MCF 10A (cell line): ENCODE results near the gene RBBP5. TPM values are rescaled to one million over a fixed set of nuclear protein-coding genes. Genes with fewer than 3 reads are reported as not detected.

Source experiments
- BruUV-seq: library from RNA; stranded (reverse); fragments of 400-500 nt; replicated peaks from 2 replicates; lab custom pipeline; 2021; lab: Mats Ljungman, UMichigan
- CTCF ChIA-PET: fragments of 300-600 bp; sonication (Branson Sonifier 250); formaldehyde crosslinking; extraction: SDS; loops from one replicate; lab custom pipeline; 2021; ENCODE audit warnings: antibody characterized with exemption, inconsistent platforms; lab: Yijun Ruan, JAX
- POLR2A ChIA-PET: fragments of 300-600, 350-650 bp; sonication (Branson Sonifier 250); formaldehyde crosslinking; extraction: SDS; loops from one replicate; lab custom pipeline; 2020; ENCODE audit warnings: antibody characterized with exemption, inconsistent platforms; lab: Yijun Ruan, JAX
- DNase-seq: peaks from one replicate; pipeline ENCODE4 v3.0.0-alpha.2; 2018; ENCODE audit not compliant: unreplicated experiment
- H3K27ac Mint-ChIP-seq: one replicate; pipeline ENCODE4 v1.8.0; 2022; ENCODE audit warnings: mild to moderate bottlenecking, low read depth, mixed read lengths; ENCODE audit not compliant: unreplicated experiment
- H3K27me3 Mint-ChIP-seq: one replicate; pipeline ENCODE4 v1.8.0; 2022; ENCODE audit warnings: mixed read lengths; ENCODE audit not compliant: insufficient read depth, unreplicated experiment
- H3K36me3 Mint-ChIP-seq: one replicate; pipeline ENCODE4 v1.8.0; 2022; ENCODE audit warnings: mild to moderate bottlenecking, moderate library complexity, mixed read lengths; ENCODE audit not compliant: insufficient read depth, unreplicated experiment
- H3K4me1 Mint-ChIP-seq: one replicate; pipeline ENCODE4 v1.8.0; 2022; ENCODE audit warnings: mixed read lengths; ENCODE audit not compliant: insufficient read depth, unreplicated experiment
- H3K4me3 Mint-ChIP-seq: one replicate; pipeline ENCODE4 v1.8.0; 2022; ENCODE audit warnings: mild to moderate bottlenecking, moderate library complexity, mixed read lengths; ENCODE audit not compliant: unreplicated experiment
- H3K9me3 Mint-ChIP-seq: one replicate; pipeline ENCODE4 v1.8.0; 2022; ENCODE audit warnings: mixed read lengths; ENCODE audit not compliant: unreplicated experiment
- CTCF ChIP-seq: fragments of 200-600 bp; IDR thresholded peaks from one replicate; pipeline ENCODE4 v1.8.0; 2022; ENCODE audit warnings: antibody characterized with exemption, mild to moderate bottlenecking; ENCODE audit not compliant: unreplicated experiment
- intact Hi-C: fragments of 100-400 bp; cut with micrococcal nuclease; formaldehyde crosslinking; loops from 2 replicates; pipeline ENCODE4 v1.14.1; 2022
- total RNA-seq: library from RNA; stranded (reverse); gene quantifications from 2 replicates; pipeline ENCODE4 v1.2.3, GENCODE V29; 2022

RBBP5 gene
- total RNA-seq, 1 experiment from 2014 or later = 24.8 TPM

GRCh38 chr1:205147191-205147835 is 25.5 kb upstream of the RBBP5 start:
- Mint-ChIP-seq H3K36me3 (peaks cover 66% of the 10 kb centered on the region), H3K4me3 (no peak overlapping the region), H3K4me1 (peaks cover 12% of the 10 kb centered on the region), H3K27ac (no peak overlapping the region), H3K9me3 (no peaks in the 10 kb centered on the region), H3K27me3 (no peaks in the 10 kb centered on the region)
- ChIA-PET CTCF (interaction anchor here (0.7 to 8.1 kb wide), 8 partner anchors 19 to 717 kb away, joined by 3 to 113 read pairs (median 3); partner anchors contain the start of gene RBBP5), POLR2A (interaction anchor here (0.9 to 5.2 kb wide), 6 partner anchors 8 to 172 kb away, joined by 3 to 33 read pairs (median 4); partner anchors contain the start of gene RBBP5)
- DNase-seq = peak; percentile 53
- TF ChIP-seq CTCF = no peak
- no TSS peak for BruUV-seq
- intact Hi-C loops = no loop called here

- peaks cover 19% of the 10 kb centered on the region for H3K4me1 Mint-ChIP-seq
- ChIA-PET POLR2A (interaction anchor here (0.9 to 5.2 kb wide), 6 partner anchors 18 to 67 kb away, joined by 3 to 33 read pairs (median 5); partner anchors contain the start of genes DSTYK and RBBP5), CTCF (interaction anchor here (0.9 to 16.1 kb wide), 16 partner anchors 9 to 180 kb away, joined by 3 to 231 read pairs (median 6); partner anchors contain the start of gene RBBP5)
- intact Hi-C loops = loop anchor here (5.0 kb wide), 1 partner anchor 83 kb away; the partner anchor contains the start of gene TMCC2
- H3K9me3 Mint-ChIP-seq = no peaks in the 10 kb centered on the region
- H3K27me3 Mint-ChIP-seq = no peaks in the 10 kb centered on the region
- peak overlapping the region; percentile 25 for H3K27ac Mint-ChIP-seq
- peaks cover 59% of the 10 kb centered on the region for H3K36me3 Mint-ChIP-seq
- H3K4me3 Mint-ChIP-seq = no peak overlapping the region
- no peak for TF ChIP-seq CTCF
- BruUV-seq = no TSS peak
- DNase-seq = peak; percentile 14
Measured at GRCh38 chr1:205144751-205145150, 23.0 kb upstream of the RBBP5 start.

GRCh38 chr1:205144046-205144720 is 22.4 kb upstream of the RBBP5 start:
- intact Hi-C loops = loop anchor here (5.0 kb wide), 1 partner anchor 83 kb away; the partner anchor contains the start of gene TMCC2
- POLR2A ChIA-PET = interaction anchor here (0.9 to 5.2 kb wide), 7 partner anchors 8 to 68 kb away, joined by 3 to 33 read pairs (median 3); partner anchors contain the start of genes DSTYK and RBBP5
- no peaks in the 10 kb centered on the region for H3K27me3 Mint-ChIP-seq
- H3K36me3 Mint-ChIP-seq = peaks cover 57% of the 10 kb centered on the region
- no peaks in the 10 kb centered on the region for H3K9me3 Mint-ChIP-seq
- peak overlapping the region; percentile 25 for H3K27ac Mint-ChIP-seq
- BruUV-seq = no TSS peak
- peaks cover 19% of the 10 kb centered on the region for H3K4me1 Mint-ChIP-seq
- no peak for TF ChIP-seq CTCF
- CTCF ChIA-PET = interaction anchor here (0.5 to 16.1 kb wide), 23 partner anchors 10 to 346 kb away, joined by 3 to 231 read pairs (median 4); partner anchors contain the start of genes RBBP5 and TMCC2
- no peak for DNase-seq
- H3K4me3 Mint-ChIP-seq = no peak overlapping the region
